Stomach smooth muscle (tissue), 2 donors: Measurements from ENCODE around the gene ATP10B.
"Not testable (repeated sequence)": the region's sequence is repeated elsewhere in the genome, so short reads cannot be mapped to it uniquely, and the experiment has no call there.

Experiments used
- H3K27ac ChIP-seq: one replicate; pipeline ENCODE4 v1.7.0; 2013; ENCODE audit warnings: mild to moderate bottlenecking, low read length, inconsistent platforms
- H3K27me3 ChIP-seq, 2 donors: one replicate each; pipeline ENCODE4 v1.7.0; 2013; ENCODE audit warnings: low read length in 2 of 2; ENCODE audit not compliant: insufficient read depth in 2 of 2, control insufficient read depth in 1 of 2
- H3K36me3 ChIP-seq, 2 donors: one replicate each; pipeline ENCODE4 v1.7.0; 2013; ENCODE audit warnings: low read length in 2 of 2; ENCODE audit not compliant: control insufficient read depth in 2 of 2, insufficient read depth in 2 of 2
- H3K4me1 ChIP-seq: one replicate; pipeline ENCODE4 v1.7.0; 2013; ENCODE audit warnings: low read length; ENCODE audit not compliant: control insufficient read depth, insufficient read depth
- H3K4me3 ChIP-seq, 2 donors: one replicate each; pipeline ENCODE4 v1.7.0; 2013; ENCODE audit warnings: low read length in 2 of 2
- H3K9ac ChIP-seq, 2 donors: one replicate each; pipeline ENCODE4 v1.7.0; 2013; ENCODE audit warnings: low read length in 2 of 2, mild to moderate bottlenecking in 1 of 2
- H3K9me3 ChIP-seq, 2 donors: one replicate each; pipeline ENCODE4 v1.7.0; 2013; ENCODE audit warnings: low read length in 2 of 2; ENCODE audit not compliant: control insufficient read depth in 2 of 2
- donor health status: healthy.
- donor health status: Pancreatic carcinoma.

ATP10B gene, protein sequence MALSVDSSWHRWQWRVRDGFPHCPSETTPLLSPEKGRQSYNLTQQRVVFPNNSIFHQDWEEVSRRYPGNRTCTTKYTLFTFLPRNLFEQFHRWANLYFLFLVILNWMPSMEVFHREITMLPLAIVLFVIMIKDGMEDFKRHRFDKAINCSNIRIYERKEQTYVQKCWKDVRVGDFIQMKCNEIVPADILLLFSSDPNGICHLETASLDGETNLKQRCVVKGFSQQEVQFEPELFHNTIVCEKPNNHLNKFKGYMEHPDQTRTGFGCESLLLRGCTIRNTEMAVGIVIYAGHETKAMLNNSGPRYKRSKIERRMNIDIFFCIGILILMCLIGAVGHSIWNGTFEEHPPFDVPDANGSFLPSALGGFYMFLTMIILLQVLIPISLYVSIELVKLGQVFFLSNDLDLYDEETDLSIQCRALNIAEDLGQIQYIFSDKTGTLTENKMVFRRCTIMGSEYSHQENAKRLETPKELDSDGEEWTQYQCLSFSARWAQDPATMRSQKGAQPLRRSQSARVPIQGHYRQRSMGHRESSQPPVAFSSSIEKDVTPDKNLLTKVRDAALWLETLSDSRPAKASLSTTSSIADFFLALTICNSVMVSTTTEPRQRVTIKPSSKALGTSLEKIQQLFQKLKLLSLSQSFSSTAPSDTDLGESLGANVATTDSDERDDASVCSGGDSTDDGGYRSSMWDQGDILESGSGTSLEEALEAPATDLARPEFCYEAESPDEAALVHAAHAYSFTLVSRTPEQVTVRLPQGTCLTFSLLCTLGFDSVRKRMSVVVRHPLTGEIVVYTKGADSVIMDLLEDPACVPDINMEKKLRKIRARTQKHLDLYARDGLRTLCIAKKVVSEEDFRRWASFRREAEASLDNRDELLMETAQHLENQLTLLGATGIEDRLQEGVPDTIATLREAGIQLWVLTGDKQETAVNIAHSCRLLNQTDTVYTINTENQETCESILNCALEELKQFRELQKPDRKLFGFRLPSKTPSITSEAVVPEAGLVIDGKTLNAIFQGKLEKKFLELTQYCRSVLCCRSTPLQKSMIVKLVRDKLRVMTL (N-terminal part only)

DNA sequence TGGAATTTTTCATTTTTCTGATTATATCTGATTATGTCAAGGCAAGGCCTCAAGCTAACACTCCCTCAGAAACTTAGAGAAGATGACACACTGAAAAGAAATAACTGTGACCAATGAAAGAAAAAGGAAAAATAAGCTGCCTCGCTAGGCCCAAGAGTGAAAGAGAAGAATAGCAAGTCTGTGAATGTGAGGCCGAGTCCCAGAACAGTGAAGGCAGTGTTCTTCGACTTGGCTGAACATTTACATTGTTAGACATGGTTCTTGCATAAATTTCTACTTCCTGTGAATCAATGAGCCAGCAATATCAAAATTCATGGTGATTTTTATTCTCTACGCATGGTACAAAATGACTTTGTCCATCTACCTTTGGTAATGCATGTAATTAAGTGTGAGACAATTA is at the start of gene ATP10B:
Gene ATP10B (minus strand): TSS at position 163 of the 400 bp plus-strand sequence. CDS start 164,137 bp downstream, outside the sequence.
- H3K27ac ChIP-seq, result no peak within 1 kb of the TSS
- no peak within 1 kb of the TSS for H3K9ac ChIP-seq
- no peaks in the 10 kb centered on the region for H3K36me3 ChIP-seq
- no peak within 1 kb of the TSS for H3K4me3 ChIP-seq
- H3K4me1 ChIP-seq, result no peaks in the 10 kb centered on the region
- H3K9me3 ChIP-seq, result no peaks in the 10 kb centered on the region
- no peaks in the 10 kb centered on the region for H3K27me3 ChIP-seq

DNA sequence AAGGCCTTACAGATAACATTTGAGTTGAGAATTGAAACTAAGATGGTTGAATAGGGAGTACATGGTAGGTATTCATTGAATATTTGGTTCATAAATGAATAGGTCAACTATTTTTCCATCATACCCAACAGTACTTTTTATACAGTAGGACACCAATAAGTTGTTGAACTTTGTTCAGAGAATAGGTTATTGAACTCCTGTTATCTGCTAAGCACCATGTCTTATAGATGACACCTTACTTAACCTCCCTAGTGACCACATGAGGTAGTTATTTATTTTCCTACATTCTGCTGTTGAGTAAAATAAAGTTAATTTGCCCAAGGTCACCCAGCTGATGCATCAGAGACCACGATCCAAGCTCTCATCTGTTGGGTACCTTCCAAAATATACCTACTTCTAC is 49.6 kb upstream of the ATP10B start:
- H3K9me3 ChIP-seq, result no peaks in the 10 kb centered on the region
- no peaks in the 10 kb centered on the region for H3K36me3 ChIP-seq
- no peak overlapping the region for H3K4me3 ChIP-seq
- H3K9ac ChIP-seq, result no peak overlapping the region
- no peaks in the 10 kb centered on the region for H3K4me1 ChIP-seq
- H3K27me3 ChIP-seq, result no peaks in the 10 kb centered on the region
- no peak overlapping the region for H3K27ac ChIP-seq

DNA sequence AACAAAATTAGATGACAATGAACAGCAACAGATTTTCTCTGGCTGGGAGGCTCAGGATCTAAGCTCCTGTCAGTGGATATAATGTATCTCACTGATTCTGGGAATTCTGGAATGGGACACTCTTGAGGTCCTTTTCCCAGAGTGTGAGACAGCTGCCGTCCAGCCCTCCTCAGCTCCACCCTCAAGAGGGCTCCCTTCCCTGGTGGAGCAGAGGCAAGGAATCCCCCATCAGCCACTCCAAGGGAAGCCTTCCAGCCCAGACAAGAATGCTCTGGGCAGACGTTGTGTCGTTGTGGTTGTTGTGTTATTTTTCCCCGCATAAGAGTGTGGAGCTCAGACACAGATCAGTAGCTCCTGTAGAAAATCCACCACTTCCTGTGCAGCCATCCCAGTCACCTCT is 47.7 kb upstream of the ATP10B start:
- H3K4me3 ChIP-seq, result no peak overlapping the region
- no peak overlapping the region for H3K27ac ChIP-seq
- no peaks in the 10 kb centered on the region for H3K27me3 ChIP-seq
- no peaks in the 10 kb centered on the region for H3K9me3 ChIP-seq
- H3K4me1 ChIP-seq, result no peaks in the 10 kb centered on the region
- H3K9ac ChIP-seq, result no peak overlapping the region
- no peaks in the 10 kb centered on the region for H3K36me3 ChIP-seq

DNA sequence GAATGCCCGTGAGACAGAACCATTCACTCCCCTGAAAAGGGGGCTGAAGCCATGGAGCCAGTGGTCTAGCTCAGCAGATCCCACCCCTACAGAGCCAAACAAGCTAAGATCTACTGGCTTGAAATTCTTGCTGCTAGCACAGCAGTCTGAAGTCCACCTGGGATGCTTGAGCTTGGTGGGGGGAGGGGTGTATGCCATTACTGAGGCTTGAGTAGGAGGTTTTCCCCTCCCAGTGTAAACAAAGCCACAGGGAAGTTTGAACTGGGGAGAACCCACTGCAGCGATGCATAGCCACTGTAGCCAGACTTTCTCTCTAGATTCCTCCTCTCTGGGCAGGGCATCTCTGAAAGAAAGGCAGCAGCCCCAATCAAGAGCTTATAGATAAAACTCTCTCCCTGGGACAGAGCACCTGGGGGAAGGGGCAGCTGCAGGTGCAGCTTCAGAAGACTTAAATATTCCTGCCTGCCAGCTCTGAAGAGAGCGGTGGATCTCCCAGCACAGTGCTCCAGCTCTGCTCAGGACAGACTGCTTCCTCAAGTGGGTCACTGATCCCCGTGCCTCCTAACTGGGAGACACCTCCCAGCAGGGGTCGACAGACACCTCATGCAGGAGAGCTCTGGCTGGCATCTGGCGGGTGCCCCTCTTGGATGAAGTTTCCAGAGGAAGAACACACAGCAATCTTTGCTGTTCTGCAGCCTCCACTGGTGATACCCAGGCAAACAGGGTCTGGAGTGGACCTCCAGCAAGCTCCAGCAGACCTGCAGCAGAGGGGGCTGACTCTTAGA is 41.4 kb upstream of the ATP10B start:
- H3K27ac ChIP-seq, H3K4me3 ChIP-seq, H3K9ac ChIP-seq, H3K27me3 ChIP-seq, H3K4me1 ChIP-seq, H3K36me3 ChIP-seq, H3K9me3 ChIP-seq: not testable (repeated sequence)

DNA sequence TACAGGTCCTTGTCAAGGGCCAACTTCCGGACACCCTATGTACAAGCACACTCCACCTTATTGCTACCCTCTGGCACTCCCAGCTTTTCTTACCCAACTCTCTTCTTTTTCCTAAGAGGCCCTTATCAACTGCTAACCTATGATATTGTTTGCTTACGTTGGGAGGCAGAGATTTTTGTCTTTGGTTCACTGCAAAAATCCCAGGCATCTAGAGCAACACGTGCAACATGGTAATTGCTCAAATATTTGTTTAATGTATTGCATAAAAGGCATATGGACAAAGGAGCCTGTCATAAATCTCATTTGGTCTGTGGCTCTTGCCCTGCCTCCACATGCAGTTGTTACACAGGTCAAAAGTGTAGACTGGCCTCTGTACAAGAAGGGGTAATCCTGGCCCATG is 35.8 kb upstream of the ATP10B start:
- Histone ChIP-seq H3K9me3 (no peaks in the 10 kb centered on the region), H3K4me3 (no peak overlapping the region), H3K27ac (no peak overlapping the region), H3K9ac (no peak overlapping the region), H3K36me3 (no peaks in the 10 kb centered on the region), H3K4me1 (no peaks in the 10 kb centered on the region), H3K27me3 (no peaks in the 10 kb centered on the region)

DNA sequence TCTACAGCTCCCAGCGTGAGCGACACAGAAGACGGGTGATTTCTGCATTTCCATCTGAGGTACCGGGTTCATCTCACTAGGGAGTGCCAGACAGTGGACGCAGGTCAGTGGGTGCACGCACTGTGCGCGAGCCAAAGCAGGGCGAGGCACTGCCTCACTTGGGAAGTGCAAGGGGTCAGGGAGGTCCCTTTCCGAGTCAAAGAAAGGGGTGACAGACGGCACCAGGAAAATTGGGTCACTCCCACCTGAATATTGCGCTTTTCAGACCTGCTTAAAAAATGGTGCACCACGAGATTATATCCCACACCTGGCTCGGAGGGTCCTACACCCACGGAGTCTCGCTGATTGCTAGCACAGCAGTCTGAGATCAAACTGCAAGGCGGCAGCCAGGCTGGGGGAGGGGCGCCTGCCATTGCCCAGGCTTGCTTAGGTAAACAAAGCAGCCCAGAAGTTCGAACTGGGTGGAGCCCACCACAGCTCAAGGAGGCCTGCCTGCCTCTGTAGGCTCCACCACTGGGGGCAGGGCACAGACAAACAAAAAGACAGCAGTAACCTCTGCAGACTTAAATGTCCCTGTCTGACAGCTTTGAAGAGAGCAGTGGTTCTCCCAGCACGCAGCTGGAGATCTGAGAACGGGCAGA is 21.7 kb upstream of the ATP10B start:
- H3K27ac ChIP-seq, H3K36me3 ChIP-seq, H3K4me1 ChIP-seq, H3K4me3 ChIP-seq, H3K9ac ChIP-seq, H3K9me3 ChIP-seq, H3K27me3 ChIP-seq: not testable (repeated sequence)

DNA sequence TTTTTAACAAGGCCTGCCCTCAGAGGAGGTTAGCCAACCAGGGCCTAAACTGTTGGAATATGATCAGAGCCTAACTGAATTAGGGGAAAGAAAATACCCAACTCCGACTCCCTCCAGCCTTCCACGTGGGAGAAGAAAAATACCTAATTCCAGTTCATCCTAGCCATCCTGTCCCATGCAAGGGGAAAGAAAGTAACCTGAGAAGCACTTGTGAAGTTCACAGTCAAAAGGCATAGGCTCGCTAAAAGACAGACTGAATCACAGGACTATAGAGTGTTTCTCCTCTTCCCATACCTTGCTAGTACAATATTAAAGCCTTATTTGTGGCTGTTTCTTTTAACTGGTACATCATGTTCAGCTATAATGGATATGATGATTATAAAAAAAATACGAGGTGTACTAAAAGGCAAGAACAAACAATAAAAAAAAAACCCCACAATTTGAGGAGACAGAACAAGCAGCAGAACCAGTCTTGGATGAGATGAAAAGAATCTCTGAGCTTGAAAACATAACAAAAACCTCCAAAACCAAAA is 18.0 kb upstream of the ATP10B start:
- Histone ChIP-seq H3K27ac (no peak overlapping the region), H3K4me3 (no peak overlapping the region), H3K36me3 (no peaks in the 10 kb centered on the region), H3K9ac (no peak overlapping the region), H3K27me3 (no peaks in the 10 kb centered on the region), H3K9me3 (no peaks in the 10 kb centered on the region), H3K4me1 (no peaks in the 10 kb centered on the region)

DNA sequence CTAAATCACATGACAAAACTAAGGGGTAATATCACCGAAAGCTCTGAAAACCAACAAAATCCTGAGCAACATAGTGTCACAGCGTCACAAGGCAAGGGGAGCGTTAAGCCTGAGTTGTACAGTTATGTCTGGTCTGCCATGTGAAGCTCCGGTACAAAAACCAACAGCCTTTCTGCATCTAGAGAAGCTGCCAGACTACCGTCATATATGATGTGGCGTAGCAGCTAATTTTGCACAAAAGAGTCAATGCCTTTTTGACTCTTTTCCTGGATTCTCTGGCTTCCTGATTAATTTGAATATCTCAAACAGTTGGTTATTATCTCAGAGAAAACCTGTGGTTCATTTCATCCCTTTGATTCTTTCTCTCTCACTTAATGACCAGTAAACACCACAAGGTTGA is 16.0 kb upstream of the ATP10B start:
- Histone ChIP-seq H3K27ac (no peak overlapping the region), H3K4me3 (no peak overlapping the region), H3K4me1 (no peaks in the 10 kb centered on the region), H3K9me3 (no peaks in the 10 kb centered on the region), H3K9ac (no peak overlapping the region), H3K27me3 (no peaks in the 10 kb centered on the region), H3K36me3 (no peaks in the 10 kb centered on the region)

DNA sequence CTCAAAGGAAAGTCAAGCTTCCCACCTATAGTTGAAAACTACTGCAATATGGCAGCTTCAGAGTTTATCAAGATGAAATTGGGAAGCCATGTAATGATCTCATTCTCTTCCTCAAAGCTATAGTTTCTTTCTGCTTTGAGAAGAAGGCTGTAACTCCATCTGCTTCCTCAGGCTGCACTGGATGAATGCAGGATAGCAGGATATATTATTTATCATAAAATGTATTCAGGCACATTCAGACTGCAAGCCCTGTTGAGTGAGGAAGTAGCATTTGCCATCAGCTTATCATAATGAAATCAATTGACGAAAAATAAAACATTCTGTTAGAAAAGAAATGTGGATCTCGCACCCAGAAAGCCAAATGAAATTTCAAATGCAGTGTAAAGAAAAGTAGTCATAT is 560 bp downstream of the ATP10B start:
- no peak overlapping the region for H3K27ac ChIP-seq
- H3K27me3 ChIP-seq, result no peaks in the 10 kb centered on the region
- no peaks in the 10 kb centered on the region for H3K36me3 ChIP-seq
- no peaks in the 10 kb centered on the region for H3K9me3 ChIP-seq
- H3K4me1 ChIP-seq, result no peaks in the 10 kb centered on the region
- H3K9ac ChIP-seq, result no peak overlapping the region
- no peak overlapping the region for H3K4me3 ChIP-seq

DNA sequence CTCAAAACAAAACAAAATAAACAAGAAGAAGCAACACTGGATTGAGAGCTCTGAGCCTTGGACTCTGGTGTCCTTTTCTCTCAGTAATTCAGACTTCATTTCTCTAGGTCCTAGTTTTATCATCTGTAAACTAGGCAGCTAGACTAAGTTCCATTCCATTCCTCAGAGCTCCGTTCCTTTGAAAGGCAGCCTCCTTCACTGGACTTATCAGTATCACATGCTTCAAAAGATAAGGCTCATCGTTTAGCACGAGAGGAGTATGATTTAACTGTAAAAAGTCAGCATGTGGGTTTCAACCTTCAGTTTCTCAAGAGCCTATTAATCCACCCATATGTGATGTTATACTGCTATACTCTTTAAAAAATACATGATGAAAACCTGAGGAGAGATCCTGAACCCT is 1.6 kb downstream of the ATP10B start:
- Histone ChIP-seq H3K27ac (no peak overlapping the region), H3K9ac (no peak overlapping the region), H3K36me3 (no peaks in the 10 kb centered on the region), H3K4me1 (no peaks in the 10 kb centered on the region), H3K9me3 (no peaks in the 10 kb centered on the region), H3K4me3 (no peak overlapping the region), H3K27me3 (no peaks in the 10 kb centered on the region)
